Panc1 (cell line): ENCODE results near the gene VWC2L. TPM values are rescaled to one million over a fixed set of nuclear protein-coding genes. Genes with fewer than 3 reads are reported as not detected.

Experiments
- ATAC-seq: fragments of 200-7000 bp; cut with Tn5 transposase; 2 replicates; pipeline ENCODE4 v1.9.1; 2020; ENCODE audit warnings: mild to moderate bottlenecking, moderate library complexity
- BruUV-seq: library from RNA; stranded (reverse); fragments of 400-500 nt; replicated peaks from 2 replicates; lab custom pipeline; 2021; lab: Mats Ljungman, UMichigan
- CTCF ChIA-PET: fragments of 300-600 bp; sonication (Branson Sonifier 250); formaldehyde crosslinking; loops from one replicate; lab custom pipeline; 2022; ENCODE audit warnings: antibody characterized with exemption; lab: Charles Lee
- POLR2A ChIA-PET: fragments of 300-600 bp; sonication (Branson Sonifier 250); formaldehyde crosslinking; loops from one replicate; lab custom pipeline; 2022; ENCODE audit warnings: antibody characterized with exemption; lab: Charles Lee
- DNase-seq: peaks from one replicate; pipeline ENCODE4 v3.0.0-alpha.2; 2010; ENCODE audit warnings: low read depth, low spot score
- H3K27ac ChIP-seq: 2 replicates; pipeline ENCODE4 v1.5.1; 2011; ENCODE audit warnings: mild to moderate bottlenecking, low read length, inconsistent platforms
- H3K27me3 ChIP-seq: fragments of 200-500 bp; sonication (Bioruptor generic); 2 replicates; pipeline ENCODE4 v1.6.0; 2014; ENCODE audit warnings: low read length, inconsistent platforms; ENCODE audit not compliant: control insufficient read depth, insufficient read depth
- H3K36me3 ChIP-seq: fragments of 200-500 bp; sonication (Bioruptor generic); 2 replicates; pipeline ENCODE4 v1.5.1; 2014; ENCODE audit warnings: inconsistent platforms, mild to moderate bottlenecking, low read length, moderate library complexity; ENCODE audit not compliant: control insufficient read depth, insufficient read depth
- H3K4me1 ChIP-seq: 2 replicates; pipeline ENCODE4 v1.5.1; 2011; ENCODE audit warnings: inconsistent platforms, mild to moderate bottlenecking, low read length, moderate library complexity; ENCODE audit not compliant: control insufficient read depth, insufficient read depth
- H3K4me3 ChIP-seq, 2 experiments: 2 replicates each; pipeline ENCODE4 v1.5.1; 2011 to 2012; ENCODE audit warnings: low read depth in 2 of 2, low read length in 2 of 2, mild to moderate bottlenecking in 2 of 2, inconsistent platforms in 1 of 2, moderate library complexity in 1 of 2
- H3K9me3 ChIP-seq: fragments of 200-500 bp; sonication (Bioruptor generic); 2 replicates; pipeline ENCODE4 v1.5.1; 2014; ENCODE audit warnings: low read depth, mild to moderate bottlenecking, inconsistent platforms, low read length, moderate library complexity; ENCODE audit not compliant: control insufficient read depth, insufficient read depth
- POLR2AphosphoS5 ChIP-seq: IDR thresholded peaks from 2 replicates; pipeline ENCODE4 v1.6.1; 2012; ENCODE audit warnings: mild to moderate bottlenecking, low read depth, low read length, moderate library complexity
- SIN3A ChIP-seq: IDR thresholded peaks from 2 replicates; pipeline ENCODE4 v1.6.1; 2012; ENCODE audit warnings: low read depth, mild to moderate bottlenecking, low read length, moderate library complexity, borderline replicate concordance; ENCODE audit not compliant: insufficient read depth
- TCF7L2 ChIP-seq: IDR thresholded peaks from 2 replicates; pipeline ENCODE4 v1.6.1; 2011; ENCODE audit warnings: mild to moderate bottlenecking, low read depth, low read length, inconsistent platforms
- in situ Hi-C: cut with HindIII; loops from 2 replicates; pipeline ENCODE4 v1.10.0; 2016; ENCODE audit warnings: low sequenced_read_pairs, low pct_unique_long_range_greater_than_20kb
- intact Hi-C: fragments of 100-400 bp; cut with micrococcal nuclease; formaldehyde crosslinking; loops from one replicate; pipeline ENCODE4 v1.10.0; 2022; ENCODE audit not compliant: unreplicated experiment
- total RNA-seq: library from RNA; stranded (reverse); gene quantifications from one replicate; pipeline ENCODE4 v1.2.1, GENCODE V29; 2021; ENCODE audit not compliant: unreplicated experiment
- TF ChIP-seq, protein P1 (sequence below), 2 experiments: IDR thresholded peaks; 2 replicates each; pipeline ENCODE4 v1.6.1; 2011 to 2012; ENCODE audit warnings: low read depth in 2 of 2, control low read depth in 1 of 2, low read length in 1 of 2, mild to moderate bottlenecking in 1 of 2, moderate library complexity in 1 of 2; ENCODE audit not compliant: insufficient read depth in 1 of 2
- TF ChIP-seq, protein P2 (sequence below): fragments of 450-650 bp; IDR thresholded peaks from 2 replicates; pipeline ENCODE4 v1.5.1; 2017; ENCODE audit warnings: mild to moderate bottlenecking

The VWC2L gene
- total RNA-seq, 1 experiment from 2014 or later, result not detected

DNA sequence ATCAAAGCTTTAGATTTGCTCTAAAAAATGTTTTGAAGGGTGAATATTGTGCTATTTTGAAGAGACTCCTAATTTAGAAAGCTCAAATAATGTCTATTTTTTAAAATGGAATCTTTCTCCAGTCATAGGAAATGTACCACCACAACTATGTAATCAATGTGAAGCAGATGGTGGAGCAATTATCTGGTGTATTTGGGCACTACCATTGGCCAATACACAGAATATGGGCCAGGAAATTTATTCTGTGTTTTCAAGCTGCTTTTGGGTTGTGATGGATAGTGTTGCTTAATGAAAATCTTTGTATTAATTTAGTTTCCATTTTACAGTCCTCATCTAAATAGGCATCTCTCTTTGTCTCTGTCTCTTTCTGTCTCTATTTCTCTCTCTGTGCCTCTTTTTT, 17.1 kb upstream of the VWC2L start:
- no peaks in the 10 kb centered on the region for H3K4me1 ChIP-seq
- intact Hi-C loops (no loop called here), in situ Hi-C loops (no loop called here)
- H3K9me3 ChIP-seq, result no peaks in the 10 kb centered on the region
- H3K4me3 ChIP-seq, result no peak overlapping the region
- no peaks in the 10 kb centered on the region for H3K36me3 ChIP-seq
- no peak overlapping the region for H3K27ac ChIP-seq
- TF ChIP-seq POLR2AphosphoS5 (no peak), SIN3A (no peak)
- TF ChIP-seq, protein P1, sequence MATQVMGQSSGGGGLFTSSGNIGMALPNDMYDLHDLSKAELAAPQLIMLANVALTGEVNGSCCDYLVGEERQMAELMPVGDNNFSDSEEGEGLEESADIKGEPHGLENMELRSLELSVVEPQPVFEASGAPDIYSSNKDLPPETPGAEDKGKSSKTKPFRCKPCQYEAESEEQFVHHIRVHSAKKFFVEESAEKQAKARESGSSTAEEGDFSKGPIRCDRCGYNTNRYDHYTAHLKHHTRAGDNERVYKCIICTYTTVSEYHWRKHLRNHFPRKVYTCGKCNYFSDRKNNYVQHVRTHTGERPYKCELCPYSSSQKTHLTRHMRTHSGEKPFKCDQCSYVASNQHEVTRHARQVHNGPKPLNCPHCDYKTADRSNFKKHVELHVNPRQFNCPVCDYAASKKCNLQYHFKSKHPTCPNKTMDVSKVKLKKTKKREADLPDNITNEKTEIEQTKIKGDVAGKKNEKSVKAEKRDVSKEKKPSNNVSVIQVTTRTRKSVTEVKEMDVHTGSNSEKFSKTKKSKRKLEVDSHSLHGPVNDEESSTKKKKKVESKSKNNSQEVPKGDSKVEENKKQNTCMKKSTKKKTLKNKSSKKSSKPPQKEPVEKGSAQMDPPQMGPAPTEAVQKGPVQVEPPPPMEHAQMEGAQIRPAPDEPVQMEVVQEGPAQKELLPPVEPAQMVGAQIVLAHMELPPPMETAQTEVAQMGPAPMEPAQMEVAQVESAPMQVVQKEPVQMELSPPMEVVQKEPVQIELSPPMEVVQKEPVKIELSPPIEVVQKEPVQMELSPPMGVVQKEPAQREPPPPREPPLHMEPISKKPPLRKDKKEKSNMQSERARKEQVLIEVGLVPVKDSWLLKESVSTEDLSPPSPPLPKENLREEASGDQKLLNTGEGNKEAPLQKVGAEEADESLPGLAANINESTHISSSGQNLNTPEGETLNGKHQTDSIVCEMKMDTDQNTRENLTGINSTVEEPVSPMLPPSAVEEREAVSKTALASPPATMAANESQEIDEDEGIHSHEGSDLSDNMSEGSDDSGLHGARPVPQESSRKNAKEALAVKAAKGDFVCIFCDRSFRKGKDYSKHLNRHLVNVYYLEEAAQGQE (IDR thresholded peaks at IDR 0.05; ENCODE audit: insufficient read depth in 1 of 2, low read depth in 2 of 2, low read length in 1 of 2), result no peak
- TF ChIP-seq, protein P2, sequence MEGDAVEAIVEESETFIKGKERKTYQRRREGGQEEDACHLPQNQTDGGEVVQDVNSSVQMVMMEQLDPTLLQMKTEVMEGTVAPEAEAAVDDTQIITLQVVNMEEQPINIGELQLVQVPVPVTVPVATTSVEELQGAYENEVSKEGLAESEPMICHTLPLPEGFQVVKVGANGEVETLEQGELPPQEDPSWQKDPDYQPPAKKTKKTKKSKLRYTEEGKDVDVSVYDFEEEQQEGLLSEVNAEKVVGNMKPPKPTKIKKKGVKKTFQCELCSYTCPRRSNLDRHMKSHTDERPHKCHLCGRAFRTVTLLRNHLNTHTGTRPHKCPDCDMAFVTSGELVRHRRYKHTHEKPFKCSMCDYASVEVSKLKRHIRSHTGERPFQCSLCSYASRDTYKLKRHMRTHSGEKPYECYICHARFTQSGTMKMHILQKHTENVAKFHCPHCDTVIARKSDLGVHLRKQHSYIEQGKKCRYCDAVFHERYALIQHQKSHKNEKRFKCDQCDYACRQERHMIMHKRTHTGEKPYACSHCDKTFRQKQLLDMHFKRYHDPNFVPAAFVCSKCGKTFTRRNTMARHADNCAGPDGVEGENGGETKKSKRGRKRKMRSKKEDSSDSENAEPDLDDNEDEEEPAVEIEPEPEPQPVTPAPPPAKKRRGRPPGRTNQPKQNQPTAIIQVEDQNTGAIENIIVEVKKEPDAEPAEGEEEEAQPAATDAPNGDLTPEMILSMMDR, result no peak
- ATAC-seq (no peak), DNase-seq (no peak)
- POLR2A ChIA-PET, result no interaction called here
- CTCF ChIA-PET, result no interaction called here
- no peaks in the 10 kb centered on the region for H3K27me3 ChIP-seq
- no TSS peak for BruUV-seq

DNA sequence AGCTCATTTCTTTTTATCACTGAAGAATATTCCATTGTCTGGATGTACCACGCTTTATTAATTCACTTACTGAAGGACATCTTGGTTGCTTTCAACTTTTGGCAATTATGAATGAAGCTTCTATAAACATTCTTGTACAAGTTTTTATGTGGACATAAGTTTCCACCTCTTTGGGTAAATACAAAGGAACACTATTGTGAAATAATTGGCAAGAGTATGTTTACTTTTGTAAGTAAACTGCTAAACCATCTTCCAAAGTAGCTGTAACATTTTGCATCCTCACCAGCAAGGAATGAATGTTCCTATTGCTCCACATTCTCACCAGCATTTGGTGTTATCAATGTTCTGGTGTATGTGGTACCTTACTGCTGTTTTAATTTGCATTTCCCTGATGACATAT, 15.8 kb upstream of the VWC2L start:
- DNase-seq, result no peak
- no peak overlapping the region for H3K27ac ChIP-seq
- in situ Hi-C loops (no loop called here), intact Hi-C loops (no loop called here)
- CTCF ChIA-PET, result no interaction called here
- no peaks in the 10 kb centered on the region for H3K27me3 ChIP-seq
- H3K4me1 ChIP-seq, result no peaks in the 10 kb centered on the region
- BruUV-seq, result no TSS peak
- TF ChIP-seq, protein P1 (IDR thresholded peaks at IDR 0.05; ENCODE audit: insufficient read depth in 1 of 2, low read depth in 2 of 2, low read length in 1 of 2), result no peak
- TF ChIP-seq POLR2AphosphoS5, result no peak
- no peak for TF ChIP-seq SIN3A
- TF ChIP-seq, protein P2, result no peak
- TF ChIP-seq TCF7L2, result no peak
- POLR2A ChIA-PET, result no interaction called here
- H3K36me3 ChIP-seq, result no peaks in the 10 kb centered on the region
- no peak overlapping the region for H3K4me3 ChIP-seq
- H3K9me3 ChIP-seq, result no peaks in the 10 kb centered on the region
- no peak for ATAC-seq
